MM.1S (cell line): ENCODE results near the gene MICALL2.

Experiments
- DNase-seq: peaks from one replicate; pipeline ENCODE4 v3.0.0-alpha.2; 2015
- H2AFZ ChIP-seq: fragments of 300-600 bp; sonication (generic); 2 replicates; pipeline ENCODE4 v1.6.0; 2016; ENCODE audit warnings: antibody characterized with exemption, low read length
- H3F3A ChIP-seq: fragments of 300-600 bp; sonication (generic); 2 replicates; pipeline ENCODE4 v1.6.1; 2016; ENCODE audit warnings: mild to moderate bottlenecking, antibody characterized with exemption, low read length, moderate library complexity, mixed read lengths; ENCODE audit not compliant: insufficient read depth
- H3K27ac ChIP-seq: fragments of 300-600 bp; sonication (generic); 2 replicates; pipeline ENCODE4 v1.5.1; 2016; ENCODE audit warnings: mild to moderate bottlenecking, low read length
- H3K27me3 ChIP-seq: fragments of 300-600 bp; sonication (generic); replicated peaks from 2 replicates; pipeline ENCODE4 v1.6.0; 2016; ENCODE audit warnings: low read length; ENCODE audit not compliant: insufficient read depth
- H3K36me3 ChIP-seq: fragments of 300-600 bp; sonication (generic); replicated peaks from 2 replicates; pipeline ENCODE4 v1.6.1; 2016; ENCODE audit warnings: mild to moderate bottlenecking, low read length, mixed read lengths; ENCODE audit not compliant: insufficient read depth
- H3K4me1 ChIP-seq: fragments of 300-600 bp; sonication (generic); 2 replicates; pipeline ENCODE4 v1.6.1; 2016; ENCODE audit warnings: low read length, mixed read lengths
- H3K4me2 ChIP-seq: fragments of 300-600 bp; sonication (generic); 2 replicates; pipeline ENCODE4 v1.6.0; 2016; ENCODE audit warnings: low read depth, low read length
- H3K4me3 ChIP-seq: fragments of 300-600 bp; sonication (generic); 2 replicates; pipeline ENCODE4 v1.5.1; 2016; ENCODE audit warnings: low read length, mixed read lengths
- H3K79me2 ChIP-seq: fragments of 300-600 bp; sonication (generic); 2 replicates; pipeline ENCODE4 v1.6.1; 2016; ENCODE audit warnings: mixed run types, low read length, mixed read lengths
- H3K9ac ChIP-seq: fragments of 300-600 bp; sonication (generic); 2 replicates; pipeline ENCODE4 v1.6.1; 2016; ENCODE audit warnings: low read length, mixed read lengths
- H3K9me2 ChIP-seq: fragments of 300-600 bp; sonication (generic); replicated peaks from 2 replicates; pipeline ENCODE4 v1.6.1; 2016; ENCODE audit warnings: mild to moderate bottlenecking, low read length, mixed read lengths; ENCODE audit not compliant: insufficient read depth
- H3K9me3 ChIP-seq: fragments of 300-600 bp; sonication (generic); replicated peaks from 2 replicates; pipeline ENCODE4 v1.6.1; 2016; ENCODE audit warnings: mild to moderate bottlenecking, low read length, mixed read lengths; ENCODE audit not compliant: insufficient read depth
- H4K20me1 ChIP-seq: fragments of 300-600 bp; sonication (generic); 2 replicates; pipeline ENCODE4 v1.6.1; 2016; ENCODE audit warnings: mild to moderate bottlenecking, low read length, moderate library complexity, mixed read lengths; ENCODE audit not compliant: insufficient read depth
- EZH2 ChIP-seq: fragments of 300-600 bp; sonication (generic); optimal IDR thresholded peaks from 2 replicates; pipeline ENCODE3; 2017; ENCODE audit warnings: low read depth, mild to moderate bottlenecking, antibody characterized with exemption, low read length, mixed read lengths
- EZH2phosphoT487 ChIP-seq: fragments of 300-600 bp; sonication (generic); IDR thresholded peaks from 2 replicates; pipeline ENCODE4 v1.6.1; 2018; ENCODE audit warnings: antibody characterized with exemption, low read length
- TF ChIP-seq, protein P1 (sequence below): fragments of 300-600 bp; sonication (generic); IDR thresholded peaks from 2 replicates; pipeline ENCODE4 v1.5.1; 2016; ENCODE audit warnings: antibody characterized with exemption, low read length, mixed read lengths

Gene MICALL2

DNA sequence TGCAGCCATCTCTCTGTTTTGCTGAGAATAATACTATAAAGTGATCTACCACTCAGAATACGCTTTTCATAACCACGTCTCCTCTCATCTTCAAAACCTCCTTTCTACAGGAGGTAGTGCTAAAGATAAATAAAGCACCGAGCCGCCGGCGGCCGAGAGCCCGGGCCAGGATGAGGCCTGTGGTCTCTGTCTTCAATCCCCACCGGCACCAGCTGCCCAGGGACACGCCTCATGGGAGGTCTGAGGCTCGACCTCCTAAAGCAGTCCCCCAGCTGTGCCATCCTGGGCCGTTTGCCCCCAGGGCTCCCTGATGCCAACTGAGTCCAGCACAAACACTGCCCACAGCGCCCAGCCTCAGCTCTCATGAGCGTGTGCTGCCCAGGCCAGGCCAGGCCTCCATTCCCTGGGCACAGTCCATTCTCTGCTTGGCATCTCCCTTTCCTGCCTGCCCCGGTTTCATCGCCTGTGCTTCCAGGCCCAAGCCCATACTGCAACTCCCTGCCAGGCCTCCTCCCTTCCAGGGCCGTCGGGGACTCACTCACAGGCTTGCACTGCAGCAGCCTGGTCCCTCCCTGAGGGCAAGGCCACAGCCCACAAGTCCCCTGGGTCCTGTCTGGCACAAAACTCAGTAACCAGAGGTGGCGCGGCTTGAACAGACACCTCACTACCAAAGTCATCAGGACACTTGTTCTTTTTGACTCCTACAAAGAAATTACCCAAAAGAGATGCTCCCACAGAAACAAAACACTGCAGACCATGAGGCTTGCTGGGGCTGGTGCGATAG, 42.4 kb upstream of the MICALL2 start:
- H3K9me2 ChIP-seq, result no peaks in the 10 kb centered on the region
- no peak overlapping the region for H3K4me2 ChIP-seq
- peaks cover 37% of the 10 kb centered on the region for H3K79me2 ChIP-seq
- TF ChIP-seq, protein P1, sequence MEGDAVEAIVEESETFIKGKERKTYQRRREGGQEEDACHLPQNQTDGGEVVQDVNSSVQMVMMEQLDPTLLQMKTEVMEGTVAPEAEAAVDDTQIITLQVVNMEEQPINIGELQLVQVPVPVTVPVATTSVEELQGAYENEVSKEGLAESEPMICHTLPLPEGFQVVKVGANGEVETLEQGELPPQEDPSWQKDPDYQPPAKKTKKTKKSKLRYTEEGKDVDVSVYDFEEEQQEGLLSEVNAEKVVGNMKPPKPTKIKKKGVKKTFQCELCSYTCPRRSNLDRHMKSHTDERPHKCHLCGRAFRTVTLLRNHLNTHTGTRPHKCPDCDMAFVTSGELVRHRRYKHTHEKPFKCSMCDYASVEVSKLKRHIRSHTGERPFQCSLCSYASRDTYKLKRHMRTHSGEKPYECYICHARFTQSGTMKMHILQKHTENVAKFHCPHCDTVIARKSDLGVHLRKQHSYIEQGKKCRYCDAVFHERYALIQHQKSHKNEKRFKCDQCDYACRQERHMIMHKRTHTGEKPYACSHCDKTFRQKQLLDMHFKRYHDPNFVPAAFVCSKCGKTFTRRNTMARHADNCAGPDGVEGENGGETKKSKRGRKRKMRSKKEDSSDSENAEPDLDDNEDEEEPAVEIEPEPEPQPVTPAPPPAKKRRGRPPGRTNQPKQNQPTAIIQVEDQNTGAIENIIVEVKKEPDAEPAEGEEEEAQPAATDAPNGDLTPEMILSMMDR, result no peak
- no peak for TF ChIP-seq EZH2phosphoT487
- no peak for TF ChIP-seq EZH2
- no peak overlapping the region for H2AFZ ChIP-seq
- peaks cover 9% of the 10 kb centered on the region; the same call in 1 of the 2 replicates for H3K4me1 ChIP-seq
- no peak for DNase-seq
- H3K9ac ChIP-seq, result no peak overlapping the region
- H3K27me3 ChIP-seq, result no peaks in the 10 kb centered on the region
- H4K20me1 ChIP-seq, result no peaks in the 10 kb centered on the region
- H3K9me3 ChIP-seq, result no peaks in the 10 kb centered on the region
- no peak overlapping the region for H3K4me3 ChIP-seq
- no peaks in the 10 kb centered on the region; the same call in 1 of the 2 replicates for H3K36me3 ChIP-seq
- H3K27ac ChIP-seq, result no peak overlapping the region
- peaks cover 8% of the 10 kb centered on the region; the same call in 1 of the 2 replicates for H3F3A ChIP-seq

- Histone ChIP-seq H3F3A (no peaks in the 10 kb centered on the region), H4K20me1 (no peaks in the 10 kb centered on the region), H3K4me2 (no peak overlapping the region), H2AFZ (no peak overlapping the region), H3K27me3 (no peaks in the 10 kb centered on the region), H3K4me1 (peaks cover 9% of the 10 kb centered on the region; the same call in 1 of the 2 replicates), H3K9me3 (no peaks in the 10 kb centered on the region), H3K4me3 (no peak overlapping the region), H3K9ac (no peak overlapping the region), H3K36me3 (no peaks in the 10 kb centered on the region; the same call in 1 of the 2 replicates), H3K9me2 (no peaks in the 10 kb centered on the region), H3K27ac (no peak overlapping the region), H3K79me2 (peaks cover 37% of the 10 kb centered on the region)
- TF ChIP-seq EZH2phosphoT487 (no peak), EZH2 (no peak)
- TF ChIP-seq, protein P1, result no peak
- DNase-seq, result no peak
These were observed 41.0 kb upstream of the MICALL2 start for GRCh38 chr7:1500064-1500807.

DNA sequence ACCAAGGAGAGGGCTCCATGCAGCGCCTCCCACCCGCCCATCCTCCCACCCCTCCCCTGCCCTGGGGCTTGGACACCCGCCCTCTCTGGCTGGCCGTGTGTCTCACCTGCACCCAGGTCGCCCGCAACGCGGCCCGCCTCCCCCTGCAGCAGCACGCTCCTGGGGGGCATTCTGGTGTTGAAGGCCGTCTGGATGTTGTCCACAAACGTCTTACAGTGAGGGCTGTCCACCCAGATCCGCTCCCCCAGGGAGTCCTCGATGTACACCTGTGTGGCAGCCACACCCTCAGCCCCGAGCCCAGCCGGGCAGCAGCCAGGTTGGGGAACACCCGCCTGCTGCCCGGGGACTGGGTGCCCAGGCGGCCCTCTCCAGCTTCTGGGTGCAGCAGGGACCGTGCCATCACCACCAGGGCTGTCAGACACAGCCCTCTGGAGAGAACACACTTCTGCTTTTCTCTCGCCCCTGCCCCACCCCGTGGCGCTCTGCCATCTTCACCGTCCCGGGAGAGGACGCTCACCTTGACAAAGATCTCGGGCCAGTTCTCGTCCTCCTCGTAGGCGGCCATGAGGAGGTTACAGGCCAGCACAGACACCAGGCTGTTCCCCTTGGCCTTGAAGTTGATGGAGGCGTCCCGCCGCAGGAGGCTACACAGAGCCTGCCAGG, 40.2 kb upstream of the MICALL2 start:
- no peaks in the 10 kb centered on the region; the same call in 1 of the 2 replicates for H3K36me3 ChIP-seq
- H3F3A ChIP-seq, result no peaks in the 10 kb centered on the region
- H4K20me1 ChIP-seq, result no peaks in the 10 kb centered on the region
- H3K4me2 ChIP-seq, result no peak overlapping the region
- TF ChIP-seq EZH2phosphoT487 (no peak), EZH2 (no peak)
- TF ChIP-seq, protein P1, result no peak
- H3K27me3 ChIP-seq, result no peaks in the 10 kb centered on the region
- peaks cover 9% of the 10 kb centered on the region; the same call in 1 of the 2 replicates for H3K4me1 ChIP-seq
- no peak for DNase-seq
- H2AFZ ChIP-seq, result no peak overlapping the region
- no peaks in the 10 kb centered on the region for H3K9me2 ChIP-seq
- peaks cover 37% of the 10 kb centered on the region for H3K79me2 ChIP-seq
- no peak overlapping the region for H3K9ac ChIP-seq
- no peak overlapping the region for H3K4me3 ChIP-seq
- H3K27ac ChIP-seq, result no peak overlapping the region
- H3K9me3 ChIP-seq, result no peaks in the 10 kb centered on the region
